Osteoblast (primary cell): ENCODE data around the gene SLC6A2. TPM values are rescaled to one million over a fixed set of nuclear protein-coding genes. Genes with fewer than 3 reads are reported as not detected.

ENCODE experiments used
- DNase-seq: peaks from one replicate; pipeline ENCODE4 v3.0.0; 2011; ENCODE audit warnings: low spot score, mixed read lengths; ENCODE audit not compliant: insufficient read length; ENCODE audit errors: missing footprints
- H2AFZ ChIP-seq: 2 replicates; pipeline ENCODE4 v1.6.0; 2011; ENCODE audit warnings: mild to moderate bottlenecking, low read length
- H3K27ac ChIP-seq: 2 replicates; pipeline ENCODE4 v1.5.1; 2011; ENCODE audit warnings: mild to moderate bottlenecking, low read depth, low read length, moderate library complexity
- H3K27me3 ChIP-seq: 2 replicates; pipeline ENCODE4 v1.6.0; 2012; ENCODE audit warnings: mild to moderate bottlenecking, control low read depth, inconsistent platforms, low read length, moderate library complexity; ENCODE audit not compliant: insufficient read depth
- H3K36me3 ChIP-seq: 2 replicates; pipeline ENCODE4 v1.5.1; 2011; ENCODE audit warnings: mild to moderate bottlenecking, low read length, control low read depth, moderate library complexity; ENCODE audit not compliant: insufficient read depth
- H3K4me1 ChIP-seq: 2 replicates; pipeline ENCODE4 v1.5.1; 2011; ENCODE audit warnings: mild to moderate bottlenecking, low read length, control low read depth, moderate library complexity; ENCODE audit not compliant: insufficient read depth
- H3K4me2 ChIP-seq: 2 replicates; pipeline ENCODE4 v1.6.0; 2011; ENCODE audit warnings: mild to moderate bottlenecking, low read length; ENCODE audit not compliant: insufficient read depth
- H3K4me3 ChIP-seq: fragments of 200-600 bp; sonication (generic); 3 replicates; pipeline ENCODE4 v1.5.1; 2012; ENCODE audit warnings: mild to moderate bottlenecking, low read length, inconsistent platforms; ENCODE audit not compliant: insufficient read depth
- H3K79me2 ChIP-seq: 2 replicates; pipeline ENCODE4 v1.6.0; 2012; ENCODE audit warnings: mild to moderate bottlenecking, low read length, control low read depth, inconsistent platforms; ENCODE audit not compliant: insufficient read depth
- H3K9me3 ChIP-seq: 2 replicates; pipeline ENCODE4 v1.5.1; 2011; ENCODE audit warnings: low read depth, low read length, control low read depth
- H4K20me1 ChIP-seq: 2 replicates; pipeline ENCODE4 v1.6.0; 2012; ENCODE audit warnings: mild to moderate bottlenecking, low read length, control low read depth; ENCODE audit not compliant: insufficient read depth
- total RNA-seq: library from RNA; depleted of rRNA; stranded (reverse); fragments of >200 nt; gene quantifications from 2 replicates; pipeline ENCODE4 v1.2.3, GENCODE V29; 2012
- TF ChIP-seq, protein P1 (sequence below): IDR thresholded peaks from 2 replicates; pipeline ENCODE4 v1.5.1; 2011; ENCODE audit warnings: mild to moderate bottlenecking, low read depth, low read length, moderate library complexity; ENCODE audit errors: extremely low read depth

The SLC6A2 gene
- total RNA-seq, 1 donor, result not detected

DNA sequence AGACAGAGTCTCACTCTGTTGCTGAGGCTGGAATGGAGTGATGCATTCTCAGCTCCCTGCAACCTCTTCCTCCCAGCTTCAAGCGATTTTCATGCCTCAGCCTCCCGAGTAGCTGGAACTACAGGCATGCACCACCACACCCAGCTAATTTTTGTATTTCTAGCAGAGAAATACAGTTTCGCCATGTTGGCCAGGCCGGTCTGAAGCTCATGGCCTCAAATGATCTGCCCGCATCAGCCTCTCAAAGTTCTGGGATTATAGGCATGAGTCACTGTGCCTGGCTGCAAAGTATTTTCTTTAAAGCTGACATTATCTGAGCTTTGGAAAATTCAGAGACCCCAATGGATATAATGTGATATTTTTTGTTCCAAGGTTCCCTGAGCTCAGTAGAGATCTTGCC lies 31.1 kb upstream of the SLC6A2 start:
- no peaks in the 10 kb centered on the region for H3K79me2 ChIP-seq
- no peaks in the 10 kb centered on the region for H3K27me3 ChIP-seq
- H4K20me1 ChIP-seq, result no peaks in the 10 kb centered on the region
- no peak overlapping the region for H3K4me3 ChIP-seq
- TF ChIP-seq, protein P1, sequence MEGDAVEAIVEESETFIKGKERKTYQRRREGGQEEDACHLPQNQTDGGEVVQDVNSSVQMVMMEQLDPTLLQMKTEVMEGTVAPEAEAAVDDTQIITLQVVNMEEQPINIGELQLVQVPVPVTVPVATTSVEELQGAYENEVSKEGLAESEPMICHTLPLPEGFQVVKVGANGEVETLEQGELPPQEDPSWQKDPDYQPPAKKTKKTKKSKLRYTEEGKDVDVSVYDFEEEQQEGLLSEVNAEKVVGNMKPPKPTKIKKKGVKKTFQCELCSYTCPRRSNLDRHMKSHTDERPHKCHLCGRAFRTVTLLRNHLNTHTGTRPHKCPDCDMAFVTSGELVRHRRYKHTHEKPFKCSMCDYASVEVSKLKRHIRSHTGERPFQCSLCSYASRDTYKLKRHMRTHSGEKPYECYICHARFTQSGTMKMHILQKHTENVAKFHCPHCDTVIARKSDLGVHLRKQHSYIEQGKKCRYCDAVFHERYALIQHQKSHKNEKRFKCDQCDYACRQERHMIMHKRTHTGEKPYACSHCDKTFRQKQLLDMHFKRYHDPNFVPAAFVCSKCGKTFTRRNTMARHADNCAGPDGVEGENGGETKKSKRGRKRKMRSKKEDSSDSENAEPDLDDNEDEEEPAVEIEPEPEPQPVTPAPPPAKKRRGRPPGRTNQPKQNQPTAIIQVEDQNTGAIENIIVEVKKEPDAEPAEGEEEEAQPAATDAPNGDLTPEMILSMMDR, result no peak
- H3K27ac ChIP-seq, result no peak overlapping the region
- H3K36me3 ChIP-seq, result no peaks in the 10 kb centered on the region
- H3K9me3 ChIP-seq, result no peaks in the 10 kb centered on the region
- H3K4me1 ChIP-seq, result no peaks in the 10 kb centered on the region
- no peak overlapping the region for H3K4me2 ChIP-seq
- no peak for DNase-seq
- no peak overlapping the region for H2AFZ ChIP-seq

DNA sequence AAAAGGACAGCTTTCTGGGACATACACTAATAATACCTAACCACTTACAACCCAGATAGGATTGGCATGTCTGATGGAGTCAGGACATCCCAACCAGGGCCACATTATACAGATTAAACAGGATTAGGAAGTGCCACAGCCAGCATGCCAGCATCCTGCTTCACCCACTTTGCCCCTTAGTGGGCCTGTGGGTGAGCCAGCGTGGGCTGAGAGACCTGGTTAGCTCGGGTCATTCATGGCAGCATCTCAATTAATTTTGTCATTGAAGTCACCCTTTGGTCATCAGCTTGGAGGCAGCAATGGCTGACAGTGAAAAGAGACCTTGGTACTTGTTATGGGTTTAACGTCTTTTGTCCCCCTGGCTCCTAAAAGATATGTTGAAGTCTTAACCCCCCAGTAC lies 29.9 kb upstream of the SLC6A2 start:
- TF ChIP-seq, protein P1, result no peak

DNA sequence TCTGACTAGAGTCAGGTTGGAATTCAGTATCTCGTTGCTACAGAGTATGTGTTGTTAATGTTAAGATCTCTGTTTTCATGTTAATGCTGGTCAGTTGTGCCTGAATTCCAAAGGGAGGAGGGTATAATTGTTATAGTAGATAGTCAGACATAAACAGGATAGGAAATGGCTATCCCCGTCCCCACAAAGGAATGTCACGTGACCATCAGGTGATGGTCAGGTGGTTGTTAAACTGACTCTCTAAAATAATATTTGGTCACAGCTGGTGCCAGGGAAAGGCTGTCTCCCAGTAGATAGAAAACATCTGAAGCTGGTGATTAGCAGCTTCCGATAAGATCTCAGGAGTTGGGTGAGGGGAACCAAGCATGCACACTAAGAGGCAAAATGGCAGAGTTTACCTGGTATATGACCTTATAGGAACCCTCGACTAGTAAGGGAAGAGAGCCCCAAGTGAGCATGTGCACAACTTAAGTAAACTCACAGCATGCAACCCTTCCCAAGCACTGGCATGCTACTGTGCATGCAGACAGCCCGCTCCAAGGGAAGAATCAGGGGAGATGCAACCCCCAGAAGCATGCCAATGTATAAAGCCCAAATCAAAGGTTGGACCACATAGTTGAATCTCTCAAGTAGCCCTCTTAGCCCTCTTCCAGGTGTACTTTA lies 27.4 kb upstream of the SLC6A2 start:
- TF ChIP-seq, protein P1, result no peak
- H3K4me1 ChIP-seq, result no peaks in the 10 kb centered on the region
- H3K36me3 ChIP-seq, result no peaks in the 10 kb centered on the region
- no peak overlapping the region for H3K4me3 ChIP-seq
- H3K9me3 ChIP-seq, result no peaks in the 10 kb centered on the region
- no peaks in the 10 kb centered on the region for H3K27me3 ChIP-seq
- H3K27ac ChIP-seq, result no peak overlapping the region
- H3K4me2 ChIP-seq, result no peak overlapping the region
- DNase-seq, result no peak
- no peak overlapping the region for H2AFZ ChIP-seq
- H3K79me2 ChIP-seq, result no peaks in the 10 kb centered on the region
- no peaks in the 10 kb centered on the region for H4K20me1 ChIP-seq

More for the DNA sequence above, 29.9 kb upstream of the SLC6A2 start:
- DNase-seq, result no peak
- Histone ChIP-seq H2AFZ (no peak overlapping the region), H3K9me3 (no peaks in the 10 kb centered on the region), H4K20me1 (no peaks in the 10 kb centered on the region), H3K27ac (no peak overlapping the region), H3K4me2 (no peak overlapping the region), H3K79me2 (no peaks in the 10 kb centered on the region), H3K4me3 (no peak overlapping the region), H3K36me3 (no peaks in the 10 kb centered on the region), H3K4me1 (no peaks in the 10 kb centered on the region), H3K27me3 (no peaks in the 10 kb centered on the region)

DNA sequence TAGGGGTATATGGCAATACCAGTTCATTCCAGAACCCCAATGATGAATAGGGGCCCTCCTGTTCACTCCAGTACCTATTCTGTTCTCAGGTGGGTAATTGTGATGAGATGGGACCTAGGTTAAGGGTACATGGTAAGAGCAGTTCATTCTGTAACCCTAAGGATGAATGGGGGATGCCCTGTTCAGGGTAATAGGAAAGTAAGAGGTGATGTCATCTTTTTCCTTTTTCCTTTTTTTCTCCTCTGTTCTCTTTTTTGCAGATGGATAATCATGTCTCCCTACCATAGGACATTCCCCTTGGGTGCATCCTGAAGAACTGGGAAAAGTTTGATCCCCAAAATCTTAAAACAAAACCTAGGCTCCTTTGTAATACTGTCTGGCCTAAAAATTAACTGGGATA lies 25.0 kb upstream of the SLC6A2 start:
- H3K9me3 ChIP-seq, result no peaks in the 10 kb centered on the region
- H3K27me3 ChIP-seq, result no peaks in the 10 kb centered on the region
- no peak overlapping the region for H2AFZ ChIP-seq
- TF ChIP-seq, protein P1, result no peak
- H3K4me2 ChIP-seq, result no peak overlapping the region
- DNase-seq, result no peak
- H3K27ac ChIP-seq, result no peak overlapping the region
- H3K36me3 ChIP-seq, result no peaks in the 10 kb centered on the region
- no peak overlapping the region for H3K4me3 ChIP-seq
- H4K20me1 ChIP-seq, result no peaks in the 10 kb centered on the region
- H3K79me2 ChIP-seq, result no peaks in the 10 kb centered on the region
- H3K4me1 ChIP-seq, result no peaks in the 10 kb centered on the region
